Neural progenitor cell (in vitro differentiated cells): ENCODE data around the gene LGSN. TPM values are rescaled to one million over a fixed set of nuclear protein-coding genes. Genes with fewer than 3 reads are reported as not detected.
"Not testable (repeated sequence)": the region's sequence is repeated elsewhere in the genome, so short reads cannot be mapped to it uniquely, and the experiment has no call there.

Experiments used
- DNase-seq: peaks from one replicate; pipeline ENCODE4 v3.0.0-alpha.2; 2016; ENCODE audit warnings: low spot score
- H2AFZ ChIP-seq: fragments of 200-600 bp; sonication (generic); replicated peaks from 2 replicates; pipeline ENCODE4 v1.6.1; 2016; ENCODE audit warnings: antibody characterized with exemption
- H3F3A ChIP-seq: fragments of 200-600 bp; sonication (generic); 2 replicates; pipeline ENCODE4 v1.6.1; 2016; ENCODE audit warnings: antibody characterized with exemption, low read depth
- H3K27ac ChIP-seq: fragments of 200-600 bp; sonication (generic); 2 replicates; pipeline ENCODE4 v1.5.1; 2016; ENCODE audit warnings: mild to moderate bottlenecking
- H3K27me3 ChIP-seq: fragments of 200-600 bp; sonication (generic); 2 replicates; pipeline ENCODE4 v1.6.1; 2016; ENCODE audit warnings: mild to moderate bottlenecking, moderate library complexity
- H3K36me3 ChIP-seq: fragments of 200-600 bp; sonication (generic); 2 replicates; pipeline ENCODE4 v1.5.1; 2016
- H3K4me1 ChIP-seq: fragments of 200-600 bp; sonication (generic); 2 replicates; pipeline ENCODE4 v1.6.1; 2016; ENCODE audit warnings: mixed run types
- H3K4me2 ChIP-seq: fragments of 200-600 bp; sonication (generic); 2 replicates; pipeline ENCODE4 v1.6.1; 2016
- H3K4me3 ChIP-seq: fragments of 200-600 bp; sonication (generic); 2 replicates; pipeline ENCODE4 v1.5.1; 2016
- H3K79me2 ChIP-seq: fragments of 200-600 bp; sonication (generic); 2 replicates; pipeline ENCODE4 v1.6.1; 2016; ENCODE audit warnings: low read depth
- H3K9ac ChIP-seq: fragments of 200-600 bp; sonication (generic); 2 replicates; pipeline ENCODE4 v1.6.1; 2016
- H3K9me3 ChIP-seq: fragments of 200-600 bp; sonication (generic); 2 replicates; pipeline ENCODE4 v1.5.1; 2016; ENCODE audit warnings: low read depth
- H4K20me1 ChIP-seq: fragments of 200-600 bp; sonication (generic); 2 replicates; pipeline ENCODE4 v1.6.1; 2016; ENCODE audit warnings: low read depth
- H3K27ac Mint-ChIP-seq: 3 replicates; pipeline ENCODE4 v1.8.0; 2021; ENCODE audit warnings: mixed read lengths
- H3K27me3 Mint-ChIP-seq: 2 replicates; pipeline ENCODE4 v1.8.0; 2022; ENCODE audit warnings: low read depth, mild to moderate bottlenecking, inconsistent platforms, moderate library complexity, mixed read lengths; ENCODE audit not compliant: insufficient read depth
- H3K36me3 Mint-ChIP-seq: 3 replicates; pipeline ENCODE4 v1.8.0; 2021; ENCODE audit warnings: mixed read lengths
- H3K4me1 Mint-ChIP-seq: 3 replicates; pipeline ENCODE4 v1.8.0; 2021; ENCODE audit warnings: mixed read lengths
- H3K4me3 Mint-ChIP-seq: 3 replicates; pipeline ENCODE4 v1.8.0; 2021; ENCODE audit warnings: mild to moderate bottlenecking, moderate library complexity, mixed read lengths
- H3K9me3 Mint-ChIP-seq: 3 replicates; pipeline ENCODE4 v1.8.0; 2020; ENCODE audit warnings: mixed read lengths
- CTCF ChIP-seq: fragments of 200-600 bp; sonication (generic); IDR thresholded peaks from 2 replicates; pipeline ENCODE4 v1.5.1; 2017; ENCODE audit warnings: antibody characterized with exemption, mild to moderate bottlenecking
- EZH2 ChIP-seq: fragments of 200-600 bp; sonication (generic); IDR thresholded peaks from 2 replicates; pipeline ENCODE4 v1.6.1; 2017; ENCODE audit warnings: antibody characterized with exemption, mild to moderate bottlenecking, moderate library complexity
- EZH2phosphoT487 ChIP-seq: fragments of 200-600 bp; sonication (generic); IDR thresholded peaks from 2 replicates; pipeline ENCODE4 v1.6.1; 2017; ENCODE audit warnings: antibody characterized with exemption
- total RNA-seq: library from RNA; depleted of rRNA; stranded (reverse); fragments of >200 nt; gene quantifications from 2 replicates; pipeline ENCODE4 v1.2.3, GENCODE V29; 2015; ENCODE audit warnings: low replicate concordance

The LGSN gene
- total RNA-seq, 1 donor from 2014 or later: 0.09 TPM

GRCh38 chr6:63246581-63246980 lies 73.2 kb downstream of the LGSN start:
- no peak overlapping the region for H3K4me3 ChIP-seq
- H3K79me2 ChIP-seq: no peaks in the 10 kb centered on the region
- Mint-ChIP-seq H3K4me1 (no peaks in the 10 kb centered on the region), H3K4me3 (no peak overlapping the region), H3K9me3 (no peaks in the 10 kb centered on the region), H3K27ac (no peak overlapping the region), H3K27me3 (no peaks in the 10 kb centered on the region), H3K36me3 (no peaks in the 10 kb centered on the region)
- H2AFZ ChIP-seq: no peak overlapping the region
- no peak overlapping the region for H3K27ac ChIP-seq
- H3F3A ChIP-seq: no peaks in the 10 kb centered on the region
- no peak for TF ChIP-seq EZH2phosphoT487
- TF ChIP-seq CTCF: no peak
- TF ChIP-seq EZH2: no peak
- no peak overlapping the region for H3K9ac ChIP-seq
- H4K20me1 ChIP-seq: no peaks in the 10 kb centered on the region
- H3K36me3 ChIP-seq: no peaks in the 10 kb centered on the region
- H3K9me3 ChIP-seq: no peaks in the 10 kb centered on the region
- H3K4me1 ChIP-seq: no peaks in the 10 kb centered on the region
- DNase-seq: no peak
- H3K4me2 ChIP-seq: no peak overlapping the region
- H3K27me3 ChIP-seq: no peaks in the 10 kb centered on the region

- no peak overlapping the region for H3K9ac ChIP-seq
- no peaks in the 10 kb centered on the region for H4K20me1 ChIP-seq
- DNase-seq: peak; percentile 10
- Mint-ChIP-seq H3K4me1 (no peaks in the 10 kb centered on the region), H3K27me3 (no peaks in the 10 kb centered on the region), H3K27ac (no peak overlapping the region), H3K9me3 (no peaks in the 10 kb centered on the region), H3K36me3 (no peaks in the 10 kb centered on the region), H3K4me3 (no peak overlapping the region)
- no peaks in the 10 kb centered on the region for H3K27me3 ChIP-seq
- H3K36me3 ChIP-seq: no peaks in the 10 kb centered on the region
- H3F3A ChIP-seq: no peaks in the 10 kb centered on the region
- no peak overlapping the region for H3K4me3 ChIP-seq
- H3K79me2 ChIP-seq: no peaks in the 10 kb centered on the region
- H3K4me1 ChIP-seq: no peaks in the 10 kb centered on the region
- H3K4me2 ChIP-seq: no peak overlapping the region
- no peak overlapping the region for H2AFZ ChIP-seq
- no peak overlapping the region for H3K27ac ChIP-seq
- TF ChIP-seq EZH2: no peak
- peak; percentile 42 for TF ChIP-seq CTCF
- TF ChIP-seq EZH2phosphoT487: no peak
- H3K9me3 ChIP-seq: no peaks in the 10 kb centered on the region
Measured at GRCh38 chr6:63245909-63246308, 73.9 kb downstream of the LGSN start.

- H3K4me3 ChIP-seq: no peak overlapping the region
- H3K9ac ChIP-seq: no peak overlapping the region
- no peaks in the 10 kb centered on the region for H3K79me2 ChIP-seq
- H3K9me3 ChIP-seq: no peaks in the 10 kb centered on the region
- TF ChIP-seq EZH2phosphoT487 (no peak), CTCF (no peak), EZH2 (no peak)
- H3K4me1 Mint-ChIP-seq: no peaks in the 10 kb centered on the region
- no peaks in the 10 kb centered on the region for H3K36me3 Mint-ChIP-seq
- H2AFZ ChIP-seq: no peak overlapping the region
- no peak overlapping the region for H3K4me2 ChIP-seq
- H3K27me3 ChIP-seq: no peaks in the 10 kb centered on the region
- H3K4me1 ChIP-seq: no peaks in the 10 kb centered on the region
- H3K27ac Mint-ChIP-seq: no peak overlapping the region
- no peaks in the 10 kb centered on the region for H3K9me3 Mint-ChIP-seq
- H3F3A ChIP-seq: no peaks in the 10 kb centered on the region
- no peak overlapping the region for H3K27ac ChIP-seq
- H4K20me1 ChIP-seq: no peaks in the 10 kb centered on the region
- H3K36me3 ChIP-seq: no peaks in the 10 kb centered on the region
- DNase-seq: no peak
- no peaks in the 10 kb centered on the region for H3K27me3 Mint-ChIP-seq
- H3K4me3 Mint-ChIP-seq: no peak overlapping the region
Measured at GRCh38 chr6:63245420-63245819, 74.4 kb downstream of the LGSN start.

GRCh38 chr6:63236398-63236817 lies 83.4 kb downstream of the LGSN start:
- no peak overlapping the region for H3K4me2 ChIP-seq
- no peak overlapping the region for H3K27ac Mint-ChIP-seq

DNA sequence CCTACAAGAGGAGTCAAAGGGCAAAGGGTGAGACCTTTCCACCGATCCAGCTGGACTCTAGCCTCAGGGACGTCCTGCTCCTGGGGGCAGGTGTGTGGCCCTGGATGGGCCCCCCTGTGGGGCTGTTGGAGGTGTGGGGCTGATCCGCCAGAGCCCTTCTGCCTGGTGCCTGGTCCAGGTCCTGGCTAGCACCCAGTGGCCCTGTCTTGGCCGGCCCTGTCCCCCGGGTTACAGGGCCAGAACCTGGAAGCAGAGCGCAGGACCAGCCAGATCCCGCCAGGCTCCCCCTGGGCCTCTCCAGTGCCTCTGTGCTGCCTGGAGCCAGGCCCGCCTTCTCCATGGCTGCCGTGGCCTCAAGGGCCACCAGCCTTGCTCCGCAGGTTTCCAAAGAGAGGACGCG lies 89.3 kb downstream of the LGSN start:
- H3K27me3 ChIP-seq, H3K27ac Mint-ChIP-seq, H3F3A ChIP-seq, H3K27ac ChIP-seq, H3K4me2 ChIP-seq, H3K4me3 ChIP-seq, H3K27me3 Mint-ChIP-seq, H3K9me3 ChIP-seq, H3K4me1 ChIP-seq, H4K20me1 ChIP-seq, DNase-seq, H3K36me3 Mint-ChIP-seq, H3K79me2 ChIP-seq, H2AFZ ChIP-seq, H3K4me1 Mint-ChIP-seq, H3K4me3 Mint-ChIP-seq, H3K36me3 ChIP-seq, H3K9ac ChIP-seq: not testable (repeated sequence)
- H3K9me3 Mint-ChIP-seq: peaks cover 16% of the 10 kb centered on the region

More at GRCh38 chr6:63236398-63236817, 83.4 kb downstream of the LGSN start:
- Histone ChIP-seq H3F3A (no peaks in the 10 kb centered on the region), H3K4me3 (no peak overlapping the region), H3K36me3 (no peaks in the 10 kb centered on the region), H3K79me2 (no peaks in the 10 kb centered on the region), H3K9ac (no peak overlapping the region), H3K27ac (no peak overlapping the region), H3K4me1 (peaks cover 7% of the 10 kb centered on the region), H3K9me3 (no peaks in the 10 kb centered on the region), H2AFZ (no peak overlapping the region), H3K27me3 (no peaks in the 10 kb centered on the region), H4K20me1 (no peaks in the 10 kb centered on the region)
- DNase-seq: no peak
- no peaks in the 10 kb centered on the region for H3K4me1 Mint-ChIP-seq
- H3K4me3 Mint-ChIP-seq: no peak overlapping the region
- no peak for TF ChIP-seq CTCF
- no peaks in the 10 kb centered on the region for H3K36me3 Mint-ChIP-seq
- H3K27me3 Mint-ChIP-seq: peaks cover 3% of the 10 kb centered on the region
- H3K9me3 Mint-ChIP-seq: peaks cover 4% of the 10 kb centered on the region
